ENCODE data around the gene SPARCL1.
"Not testable (repeated sequence)": the region's sequence is repeated elsewhere in the genome, so short reads cannot be mapped to it uniquely, and the experiment has no call there.

SPARCL1 gene, protein sequence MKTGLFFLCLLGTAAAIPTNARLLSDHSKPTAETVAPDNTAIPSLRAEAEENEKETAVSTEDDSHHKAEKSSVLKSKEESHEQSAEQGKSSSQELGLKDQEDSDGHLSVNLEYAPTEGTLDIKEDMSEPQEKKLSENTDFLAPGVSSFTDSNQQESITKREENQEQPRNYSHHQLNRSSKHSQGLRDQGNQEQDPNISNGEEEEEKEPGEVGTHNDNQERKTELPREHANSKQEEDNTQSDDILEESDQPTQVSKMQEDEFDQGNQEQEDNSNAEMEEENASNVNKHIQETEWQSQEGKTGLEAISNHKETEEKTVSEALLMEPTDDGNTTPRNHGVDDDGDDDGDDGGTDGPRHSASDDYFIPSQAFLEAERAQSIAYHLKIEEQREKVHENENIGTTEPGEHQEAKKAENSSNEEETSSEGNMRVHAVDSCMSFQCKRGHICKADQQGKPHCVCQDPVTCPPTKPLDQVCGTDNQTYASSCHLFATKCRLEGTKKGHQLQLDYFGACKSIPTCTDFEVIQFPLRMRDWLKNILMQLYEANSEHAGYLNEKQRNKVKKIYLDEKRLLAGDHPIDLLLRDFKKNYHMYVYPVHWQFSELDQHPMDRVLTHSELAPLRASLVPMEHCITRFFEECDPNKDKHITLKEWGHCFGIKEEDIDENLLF

DNA sequence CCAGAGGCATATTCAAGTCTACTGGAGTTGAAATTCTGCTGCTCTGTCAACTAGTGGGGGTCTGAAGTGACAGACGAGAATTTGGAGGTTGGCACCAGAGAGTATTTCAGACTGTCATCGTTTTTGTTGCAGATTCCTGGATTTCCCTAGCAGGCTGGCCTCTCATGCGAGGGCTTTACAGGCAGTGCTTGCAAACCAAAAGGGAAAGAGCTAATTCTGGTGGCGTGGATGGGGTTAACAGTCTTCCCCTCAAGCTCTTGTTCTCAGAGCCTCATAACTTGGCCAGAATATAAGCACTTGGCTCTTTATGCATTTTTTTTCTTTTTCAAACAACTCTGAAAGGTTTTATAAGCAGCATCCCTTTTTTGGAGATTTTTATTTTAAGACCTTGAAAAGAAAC is at the start of gene SPARCL1:
SPARCL1 (minus strand) TSS at position 190 of the 400 bp plus-strand sequence. CDS start 29,802 bp downstream, outside the sequence.
- DNase-seq (ENCODE audit: low read depth, low spot score), result no peak

DNA sequence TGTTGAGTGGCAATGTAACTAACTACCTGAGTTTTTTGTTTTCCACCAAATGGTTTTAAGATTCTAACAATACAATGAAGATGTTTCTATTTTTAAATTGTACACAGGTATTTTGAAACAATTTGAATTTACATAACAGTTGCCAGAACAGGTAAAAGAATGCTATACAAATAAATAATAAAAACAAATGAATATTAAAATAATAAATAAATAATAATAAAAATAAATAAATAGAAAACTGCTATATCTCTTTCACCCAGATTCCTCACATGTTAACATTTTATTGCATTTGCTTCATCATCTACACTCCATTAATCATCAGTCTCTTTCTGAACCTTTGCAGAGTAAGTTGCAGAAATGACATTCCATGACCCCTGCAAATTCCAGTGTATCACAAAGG is 46.8 kb upstream of the SPARCL1 start:
- DNase-seq (ENCODE audit: low read depth, low spot score), result no peak

DNA sequence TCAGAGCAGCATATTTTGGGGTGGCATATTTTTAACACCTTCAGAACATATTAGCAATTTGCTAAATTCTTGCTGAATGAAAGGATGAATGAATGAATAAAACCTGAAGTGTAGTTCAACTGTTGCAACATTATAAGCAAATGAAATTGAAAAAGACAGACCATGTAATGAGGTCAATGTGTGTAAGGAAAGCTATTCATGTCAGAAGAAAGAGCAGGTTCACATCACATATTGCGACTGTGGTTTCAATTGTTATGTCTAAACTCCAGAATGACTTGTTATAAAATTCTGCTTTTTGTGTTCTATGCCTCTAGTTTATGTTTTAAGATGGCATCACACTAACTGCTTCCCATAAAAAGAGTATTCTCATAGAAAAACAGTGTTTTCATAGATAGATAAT is 46.2 kb upstream of the SPARCL1 start:
- no peak for DNase-seq (ENCODE audit: low read depth, low spot score)

DNA sequence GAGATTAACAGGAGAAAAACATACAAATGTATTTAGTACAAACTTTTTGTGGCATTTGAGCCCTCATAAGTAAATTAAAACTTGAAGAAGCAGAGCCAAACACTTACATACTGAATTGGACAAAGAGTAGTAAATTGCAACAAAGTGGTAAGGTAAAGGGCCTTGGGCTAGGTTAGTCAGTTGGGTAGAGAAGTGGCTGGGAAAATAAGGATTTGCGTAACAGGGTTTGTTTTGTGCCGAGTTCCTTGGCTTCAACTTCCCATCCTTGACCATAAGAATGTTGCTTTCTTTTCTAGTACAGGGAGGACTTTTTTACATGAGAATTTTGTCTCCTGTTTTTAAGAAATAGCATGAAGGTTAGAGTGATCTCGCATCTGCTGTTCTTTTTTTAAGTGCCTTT is 45.8 kb upstream of the SPARCL1 start:
- DNase-seq (ENCODE audit: low read depth, low spot score), result no peak

DNA sequence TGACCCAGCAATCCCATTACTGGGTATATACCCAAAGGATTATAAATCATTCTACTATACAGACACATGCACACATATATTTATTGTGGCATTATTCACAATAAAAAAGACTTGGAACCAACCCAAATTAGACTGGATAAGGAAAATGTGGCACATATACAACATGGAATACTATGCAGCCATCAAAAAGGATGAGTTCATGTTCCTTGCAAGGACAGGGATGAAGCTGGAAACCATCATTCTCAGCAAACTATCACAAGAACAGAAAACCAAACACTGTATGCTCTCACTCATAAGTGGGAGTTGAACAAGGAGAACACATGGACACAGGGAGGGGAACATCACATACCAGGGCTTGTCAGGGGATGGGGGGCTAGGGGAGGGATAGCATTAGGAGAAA is 45.2 kb upstream of the SPARCL1 start:
- not testable (repeated sequence) for DNase-seq (ENCODE audit: low read depth, low spot score)

DNA sequence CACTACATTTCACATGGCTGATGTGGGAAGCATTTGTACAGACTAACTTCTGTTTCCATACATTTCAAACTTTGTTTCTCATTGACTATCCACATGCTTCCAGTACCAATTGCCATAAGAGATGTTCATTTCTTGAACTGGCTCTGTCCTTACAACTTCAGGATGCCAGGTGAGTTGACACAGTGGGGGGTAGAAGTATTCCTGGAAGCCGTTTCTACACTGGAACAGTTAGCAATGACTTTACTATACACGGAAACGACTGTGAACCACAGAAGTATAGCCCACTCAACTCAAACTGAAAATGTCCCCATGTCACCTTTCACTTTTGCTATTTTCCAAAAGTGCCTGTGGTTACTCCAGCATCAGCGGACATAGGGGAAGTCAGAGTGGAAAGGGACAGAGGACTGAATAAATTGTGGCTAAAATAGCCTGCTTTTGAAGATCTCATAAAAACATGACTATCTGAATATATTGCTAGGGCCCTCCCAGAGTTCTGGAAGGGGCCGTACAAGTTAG is 41.2 kb upstream of the SPARCL1 start:
- no peak for DNase-seq (ENCODE audit: low read depth, low spot score)

DNA sequence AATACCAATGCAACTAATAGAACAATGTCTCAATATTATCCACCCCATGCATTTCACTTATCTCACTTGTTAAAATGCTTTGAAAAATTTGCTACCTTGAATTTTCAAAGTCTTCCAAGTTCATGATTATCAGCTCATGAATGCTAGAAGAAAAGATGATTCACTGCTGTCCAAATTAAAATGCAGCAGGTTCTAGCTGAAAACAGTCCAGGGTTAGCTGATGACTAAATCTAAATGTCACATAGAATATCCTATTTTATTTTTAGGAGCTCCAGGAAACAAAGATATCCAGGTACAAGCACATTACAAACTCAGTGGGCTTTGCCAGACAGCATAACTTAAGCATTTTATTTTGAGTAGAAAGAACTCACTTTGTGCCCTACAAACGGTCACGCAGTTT is 38.0 kb upstream of the SPARCL1 start:
- no peak for DNase-seq (ENCODE audit: low read depth, low spot score)

DNA sequence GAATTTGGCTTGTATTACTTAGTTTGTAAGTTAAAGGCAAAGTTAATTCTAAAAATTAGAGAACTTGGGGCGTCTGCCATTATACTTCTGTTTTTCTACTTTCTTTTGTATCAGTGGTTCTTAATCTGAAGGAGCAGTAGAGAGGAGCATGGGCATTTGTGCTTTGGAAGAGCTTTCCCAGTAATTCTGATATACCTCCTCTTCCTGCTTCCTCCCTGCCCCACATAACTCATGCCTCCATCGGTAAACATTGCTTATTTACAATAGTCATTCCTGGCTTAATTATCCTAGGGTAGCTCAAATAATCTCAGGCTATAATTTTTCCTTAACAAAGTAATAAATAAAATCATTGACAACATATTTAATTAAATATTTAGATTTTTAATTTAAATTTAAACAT is 37.1 kb upstream of the SPARCL1 start:
- no peak for DNase-seq (ENCODE audit: low read depth, low spot score)

DNA sequence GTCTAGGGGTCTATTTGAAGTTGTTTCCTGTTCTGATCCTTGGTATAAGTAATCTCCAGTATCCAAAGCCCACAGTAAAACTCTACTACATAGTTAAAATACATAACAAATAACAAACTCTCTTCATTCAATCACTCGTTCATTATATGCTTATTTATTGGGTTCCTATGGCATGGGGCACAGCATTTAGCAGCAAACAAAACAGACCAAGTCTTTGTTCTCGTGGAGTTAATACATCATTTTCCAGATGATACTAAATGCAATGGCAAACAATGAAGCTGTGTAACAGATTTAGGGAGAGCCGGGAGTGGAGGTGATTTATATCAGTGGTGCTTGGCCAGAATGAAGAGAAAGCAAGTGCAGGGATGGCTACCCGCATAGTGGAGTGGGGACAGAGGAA is 36.6 kb upstream of the SPARCL1 start:
- no peak for DNase-seq (ENCODE audit: low read depth, low spot score)

DNA sequence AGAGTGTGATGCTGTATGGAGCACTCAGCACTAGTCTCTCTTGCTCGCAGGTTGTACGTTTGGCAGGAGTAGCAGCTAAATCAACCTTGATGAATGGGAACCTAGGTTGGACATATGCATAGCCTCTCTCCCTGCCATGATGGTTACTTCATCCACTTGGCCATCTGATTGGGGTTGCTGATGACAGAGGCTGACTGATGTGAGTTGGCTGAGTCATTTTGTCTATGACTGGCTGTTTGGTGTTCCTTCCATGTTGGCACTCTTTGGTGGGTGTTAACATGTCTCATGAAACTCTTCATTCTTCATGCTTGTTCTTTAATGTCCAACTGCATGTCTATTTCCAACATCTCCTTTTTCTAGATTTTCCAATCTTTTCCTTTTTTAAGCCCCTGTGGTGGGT is 31.6 kb upstream of the SPARCL1 start:
- no peak for DNase-seq (ENCODE audit: low read depth, low spot score)

DNA sequence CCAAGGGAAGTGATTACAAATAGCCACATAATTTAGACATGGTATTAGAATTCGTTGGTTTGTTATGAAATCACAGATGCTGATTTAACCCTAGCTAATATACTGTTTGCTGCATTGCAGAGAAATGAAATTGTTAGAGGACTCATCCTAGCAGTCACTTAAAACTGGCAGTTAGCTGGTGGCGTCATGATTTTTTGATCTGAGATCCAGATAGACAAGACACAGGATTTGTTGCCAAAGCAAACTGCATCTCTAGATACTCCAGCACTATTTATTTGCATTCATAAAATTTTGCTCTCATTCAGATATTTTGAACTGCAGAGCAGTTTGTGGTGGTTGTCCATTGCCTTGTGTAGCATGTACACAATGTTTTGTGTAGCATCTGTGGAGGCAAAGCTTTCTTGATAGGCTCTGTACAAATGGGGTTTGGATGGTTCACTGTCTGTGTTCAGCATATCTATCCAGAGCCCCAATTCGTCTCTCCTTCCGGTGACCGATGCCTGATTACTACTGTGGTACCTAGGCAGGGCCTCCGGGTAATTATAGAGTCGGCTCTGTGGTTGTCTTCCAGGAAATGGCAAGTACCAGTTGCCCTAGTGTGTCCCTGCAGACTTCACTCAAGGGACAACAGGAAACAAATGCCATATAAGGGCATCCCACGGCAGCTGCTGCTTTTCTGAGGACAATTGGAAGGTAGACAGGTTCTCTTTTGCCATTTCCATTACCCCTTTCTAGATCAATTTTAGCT is 30.1 kb upstream of the SPARCL1 start:
- DNase-seq (ENCODE audit: low read depth, low spot score), result no peak

DNA sequence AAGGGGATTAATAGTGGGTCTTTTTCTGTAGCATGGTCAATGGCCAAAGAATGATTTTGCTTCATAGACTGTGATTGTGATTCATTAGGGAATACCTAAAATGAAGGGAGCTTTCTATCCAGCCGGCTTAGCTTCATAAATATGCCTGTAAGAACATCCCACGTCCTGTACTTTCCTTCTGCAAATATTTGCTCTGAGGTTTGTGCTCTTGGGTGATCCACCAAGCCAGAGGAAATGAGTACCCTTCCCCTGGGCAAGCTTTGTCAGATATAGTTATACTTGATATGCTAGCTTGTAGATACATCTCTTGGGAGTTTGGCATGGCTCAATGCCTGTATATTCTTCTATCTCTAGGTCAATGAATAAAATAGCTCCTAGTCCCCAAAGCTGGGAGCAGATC is 28.2 kb upstream of the SPARCL1 start:
- DNase-seq (ENCODE audit: low read depth, low spot score), result no peak

DNA sequence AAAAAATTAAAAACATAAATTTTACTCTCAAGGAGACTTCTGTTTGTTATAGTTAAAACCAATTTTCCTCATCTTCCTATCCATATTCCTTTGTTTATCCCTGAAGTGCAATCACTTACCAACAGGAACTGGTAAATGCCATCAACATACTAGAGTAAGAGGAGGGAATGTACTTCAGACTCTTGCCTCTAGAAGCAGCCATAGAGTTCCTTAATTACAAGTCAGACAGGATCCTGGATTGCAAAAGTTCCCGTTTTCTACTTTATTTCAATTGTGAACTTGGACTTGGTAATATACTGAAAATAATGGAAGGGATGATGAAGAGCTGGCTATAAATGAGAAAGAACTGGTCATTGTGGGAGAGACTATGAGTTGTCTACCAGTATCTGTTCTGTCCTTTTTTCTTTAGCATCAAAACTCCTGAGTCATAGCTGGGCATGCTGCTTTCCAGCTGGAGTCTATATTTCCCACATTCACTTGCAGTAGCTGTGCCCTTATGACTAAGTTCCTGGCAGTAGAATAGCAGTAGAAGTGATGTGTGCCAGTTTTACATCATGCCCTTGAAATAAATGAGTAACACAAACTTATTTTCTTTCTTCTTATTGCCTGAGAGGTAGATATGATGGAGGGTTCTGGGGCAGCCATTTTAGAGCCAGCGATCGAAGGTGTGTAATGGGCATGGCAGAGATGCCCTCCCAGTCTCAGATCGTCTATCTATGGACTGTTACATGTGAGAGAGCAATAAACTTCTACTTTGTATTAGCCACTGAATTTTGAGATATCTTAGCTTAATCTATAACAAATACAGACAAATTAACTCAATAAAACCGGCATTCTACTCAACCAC is 26.8 kb upstream of the SPARCL1 start:
- peak; percentile 26 for DNase-seq (ENCODE audit: low read depth, low spot score)

DNA sequence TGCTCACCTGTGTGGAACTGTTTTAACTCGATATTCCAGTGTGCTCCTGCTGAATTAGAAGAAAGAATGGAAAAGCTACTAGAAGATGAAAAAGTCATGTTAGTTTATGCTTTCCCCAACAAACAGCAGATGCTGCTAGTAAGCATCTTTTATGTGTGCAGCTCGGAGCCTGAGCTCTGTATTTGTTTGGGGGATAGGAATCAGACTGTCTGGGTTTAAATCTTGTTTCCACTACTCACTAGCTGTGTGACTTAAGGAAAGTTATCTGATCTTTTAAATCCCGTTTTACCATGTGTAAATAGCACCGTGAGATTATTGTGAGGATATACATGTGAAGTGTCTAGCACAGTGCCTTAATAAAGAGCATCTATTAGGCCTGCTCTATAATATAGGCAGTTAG is 24.0 kb upstream of the SPARCL1 start:
- no peak for DNase-seq (ENCODE audit: low read depth, low spot score)

DNA sequence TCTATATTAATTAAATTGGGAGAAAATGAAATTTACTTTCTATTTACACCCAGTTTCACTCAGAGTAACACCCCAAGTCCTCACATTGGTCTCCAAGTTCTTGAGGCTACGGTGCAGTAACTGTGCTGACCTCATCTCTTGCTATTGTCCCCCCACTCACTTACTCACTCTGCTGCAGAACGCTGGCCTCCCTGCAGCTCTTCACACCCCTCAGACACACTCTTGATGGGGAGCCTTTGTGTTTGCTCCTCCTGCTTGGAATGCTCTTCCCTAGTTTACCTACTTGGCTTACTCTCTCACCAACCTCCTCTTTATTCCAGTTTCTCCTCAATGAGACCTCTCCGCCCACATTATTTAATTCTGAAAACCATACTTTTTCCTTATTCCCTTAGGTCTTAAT is 22.2 kb upstream of the SPARCL1 start:
- DNase-seq (ENCODE audit: low read depth, low spot score), result no peak

DNA sequence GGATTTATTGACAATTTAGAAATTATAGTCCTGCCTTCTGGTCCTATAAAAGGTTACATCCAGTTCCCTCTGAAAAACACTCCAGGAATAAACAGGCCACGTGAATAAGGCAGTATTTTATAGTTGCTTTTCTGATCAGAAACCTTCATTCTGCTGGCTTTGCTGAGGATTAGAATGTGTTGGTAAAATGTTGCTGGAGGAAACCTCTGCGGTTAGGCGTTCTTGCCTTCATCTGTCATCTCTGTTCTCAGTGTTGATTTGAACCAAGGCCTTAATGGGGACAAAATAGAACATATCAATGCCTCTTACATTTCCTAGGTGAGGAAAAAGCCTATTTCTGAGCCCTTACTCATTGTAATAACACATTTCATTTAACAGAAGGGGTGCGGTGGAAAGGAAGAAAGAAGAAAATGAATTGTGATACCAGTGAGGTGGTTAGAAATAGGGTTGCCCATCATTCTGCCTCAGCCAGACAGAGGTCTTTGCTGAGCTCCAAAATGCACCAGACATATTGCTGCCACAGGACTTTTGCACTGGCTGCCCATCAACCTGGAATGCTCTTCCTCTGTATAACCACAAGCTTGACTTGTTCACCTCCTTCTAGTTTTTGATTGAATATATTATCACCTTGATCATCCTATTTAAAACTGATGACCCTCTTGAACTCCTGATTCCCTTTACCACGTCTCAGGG is 18.0 kb upstream of the SPARCL1 start:
- no peak for DNase-seq (ENCODE audit: low read depth, low spot score)

DNA sequence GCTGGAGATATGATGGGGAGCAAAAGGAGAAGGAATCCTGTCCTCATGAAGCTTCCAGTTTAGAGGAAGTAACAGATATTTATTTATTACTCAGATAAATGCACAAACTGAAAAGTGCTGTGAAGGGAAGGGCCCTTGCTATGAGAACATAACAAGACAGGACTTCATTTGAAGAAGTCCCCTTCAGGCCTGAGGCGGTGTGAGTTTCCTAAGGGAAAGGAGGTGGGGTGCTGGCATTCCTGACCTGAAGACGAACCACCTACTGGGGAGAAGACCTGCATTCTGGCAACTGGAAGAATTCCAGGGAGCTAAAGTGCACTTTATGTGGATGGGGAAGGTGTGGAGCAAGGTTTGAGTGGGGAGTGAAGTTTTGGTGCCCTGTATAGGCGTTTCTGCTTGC is 15.9 kb upstream of the SPARCL1 start:
- no peak for DNase-seq (ENCODE audit: low read depth, low spot score)

DNA sequence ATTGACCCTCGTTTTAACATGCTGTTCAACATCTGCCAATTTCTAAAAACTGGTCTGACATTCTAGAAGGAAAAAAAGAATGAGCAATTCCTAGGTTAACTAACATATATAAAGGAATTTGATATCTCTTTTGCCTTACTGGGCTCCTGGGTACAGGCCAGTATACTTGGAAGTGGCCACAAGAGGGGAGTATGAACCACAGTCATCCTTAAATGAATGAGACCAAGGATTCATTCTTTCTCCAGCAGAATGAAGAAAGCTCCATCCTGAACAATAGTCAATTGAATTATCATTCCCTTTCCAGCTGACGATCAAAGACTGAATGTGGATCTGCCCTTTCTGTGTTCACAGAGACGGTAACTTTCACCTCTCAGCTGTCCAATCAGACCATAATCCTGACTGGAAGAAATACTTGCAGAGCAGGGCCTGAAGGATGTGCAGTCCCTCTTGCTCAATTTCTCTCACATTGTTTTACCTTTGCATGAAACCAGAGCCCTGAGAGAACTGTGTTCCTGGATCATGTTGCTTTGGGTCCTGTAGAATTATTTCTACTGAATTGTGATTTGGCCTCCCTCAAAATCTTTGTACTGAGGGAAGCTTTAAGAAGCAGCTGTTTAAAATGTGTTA is 14.8 kb upstream of the SPARCL1 start:
- peak; percentile 10 for DNase-seq (ENCODE audit: low read depth, low spot score)

DNA sequence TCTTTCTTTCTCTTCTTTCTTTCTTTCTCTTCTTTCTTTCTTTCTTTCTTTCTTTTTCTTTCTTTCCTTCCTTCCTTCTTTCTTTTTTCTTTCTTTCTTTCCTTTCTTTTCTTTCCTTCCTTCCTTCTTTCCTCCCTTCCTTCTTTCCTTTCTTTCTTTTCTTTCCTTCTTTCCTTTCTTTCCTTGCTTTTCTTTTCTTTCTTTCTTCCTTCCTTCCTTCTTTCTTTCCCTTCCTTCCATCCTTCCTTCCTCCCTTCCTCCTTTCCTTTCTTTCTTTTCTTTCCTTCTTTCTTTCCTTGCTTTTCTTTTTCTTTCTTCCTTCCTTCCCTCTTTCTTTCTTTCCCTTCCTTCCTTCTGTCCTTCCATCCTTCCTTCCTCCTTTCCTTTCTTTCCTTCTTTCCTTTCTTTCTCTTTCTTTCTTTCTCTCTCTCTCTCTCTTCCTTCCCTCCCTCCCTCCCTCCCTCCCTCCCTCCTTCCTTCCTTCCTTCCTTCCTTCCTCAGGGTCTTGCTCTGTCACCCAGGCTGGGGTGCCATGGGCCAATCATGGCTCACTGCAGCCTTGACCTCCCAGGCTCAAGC is 13.6 kb upstream of the SPARCL1 start:
- no peak for DNase-seq (ENCODE audit: low read depth, low spot score)
